Activated gamma-delta T cell (primary cell): ENCODE data around the gene ACIN1.

ENCODE experiments used
- DNase-seq: peaks from one replicate; lab custom pipeline; 2025; lab: John Stamatoyannopoulos, UW

The ACIN1 gene

DNA sequence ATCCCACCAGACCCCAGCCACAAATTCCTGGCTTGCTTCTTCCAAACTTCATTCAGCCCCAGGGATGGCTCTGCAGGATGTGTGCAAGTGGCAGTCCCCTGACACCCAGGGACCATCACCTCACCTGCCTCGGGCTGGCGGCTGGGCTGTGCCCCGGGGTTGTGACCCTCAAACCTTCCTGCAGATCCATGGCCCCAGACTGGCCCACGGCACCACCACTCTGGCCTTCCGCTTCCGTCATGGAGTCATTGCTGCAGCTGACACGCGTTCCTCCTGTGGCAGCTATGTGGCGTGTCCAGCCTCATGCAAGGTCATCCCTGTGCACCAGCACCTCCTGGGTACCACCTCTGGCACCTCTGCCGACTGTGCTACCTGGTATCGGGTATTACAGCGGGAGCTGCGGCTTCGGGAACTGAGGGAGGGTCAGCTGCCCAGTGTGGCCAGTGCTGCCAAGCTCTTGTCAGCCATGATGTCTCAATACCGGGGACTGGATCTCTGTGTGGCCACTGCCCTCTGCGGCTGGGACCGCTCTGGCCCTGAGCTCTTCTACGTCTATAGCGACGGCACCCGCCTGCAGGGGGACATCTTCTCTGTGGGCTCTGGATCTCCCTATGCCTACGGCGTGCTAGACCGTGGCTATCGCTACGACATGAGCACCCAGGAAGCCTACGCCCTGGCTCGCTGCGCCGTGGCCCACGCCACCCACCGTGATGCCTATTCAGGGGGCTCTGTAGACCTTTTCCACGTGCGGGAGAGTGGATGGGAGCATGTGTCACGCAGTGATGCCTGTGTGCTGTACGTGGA is 52.6 kb downstream of the ACIN1 start, which contains the start of gene PSMB11:
Gene PSMB11 (plus strand): TSS at position 51 of the 804 bp plus-strand sequence. CDS start 14 bp downstream, at position 65.
- DNase-seq = no peak

DNA sequence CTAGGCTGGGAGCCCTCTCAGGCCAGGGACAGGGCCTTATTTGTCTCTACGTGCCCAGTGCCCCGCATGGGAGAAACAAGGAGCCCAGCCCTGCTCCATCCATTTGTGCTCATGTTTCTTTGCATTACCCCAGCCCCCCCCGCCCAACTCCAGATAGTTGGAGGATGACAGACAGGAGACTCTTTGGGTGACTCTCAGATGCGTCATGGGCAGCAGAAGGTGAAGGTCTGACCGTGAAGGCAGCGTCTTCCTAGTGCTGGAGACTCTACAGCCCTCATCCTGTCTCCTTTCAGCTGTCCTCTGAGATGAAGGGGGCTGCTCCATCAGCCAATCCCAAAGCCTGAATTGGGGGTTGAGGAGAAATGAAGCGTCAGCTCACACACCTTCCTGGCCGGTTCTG is 53.2 kb downstream of the ACIN1 start:
- no peak for DNase-seq

DNA sequence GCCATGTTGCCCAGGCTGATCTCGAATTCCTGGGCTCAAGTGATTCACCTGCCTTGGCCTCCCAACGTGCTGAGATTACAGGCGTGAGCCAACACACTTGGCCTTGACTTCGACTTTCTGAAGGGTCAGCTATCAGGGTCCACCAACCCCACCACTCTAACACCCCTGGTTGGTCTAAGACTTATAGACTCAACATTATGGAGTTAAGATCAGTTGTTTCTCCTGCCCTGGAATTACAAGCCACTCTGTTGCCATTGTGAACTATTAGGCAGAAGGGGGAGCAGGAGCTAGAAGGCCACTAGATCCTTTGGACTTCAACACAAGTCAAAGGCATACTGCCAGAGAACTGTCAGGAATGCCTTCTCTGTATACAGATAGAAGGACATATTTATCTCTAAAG is 54.8 kb downstream of the ACIN1 start:
- no peak for DNase-seq

DNA sequence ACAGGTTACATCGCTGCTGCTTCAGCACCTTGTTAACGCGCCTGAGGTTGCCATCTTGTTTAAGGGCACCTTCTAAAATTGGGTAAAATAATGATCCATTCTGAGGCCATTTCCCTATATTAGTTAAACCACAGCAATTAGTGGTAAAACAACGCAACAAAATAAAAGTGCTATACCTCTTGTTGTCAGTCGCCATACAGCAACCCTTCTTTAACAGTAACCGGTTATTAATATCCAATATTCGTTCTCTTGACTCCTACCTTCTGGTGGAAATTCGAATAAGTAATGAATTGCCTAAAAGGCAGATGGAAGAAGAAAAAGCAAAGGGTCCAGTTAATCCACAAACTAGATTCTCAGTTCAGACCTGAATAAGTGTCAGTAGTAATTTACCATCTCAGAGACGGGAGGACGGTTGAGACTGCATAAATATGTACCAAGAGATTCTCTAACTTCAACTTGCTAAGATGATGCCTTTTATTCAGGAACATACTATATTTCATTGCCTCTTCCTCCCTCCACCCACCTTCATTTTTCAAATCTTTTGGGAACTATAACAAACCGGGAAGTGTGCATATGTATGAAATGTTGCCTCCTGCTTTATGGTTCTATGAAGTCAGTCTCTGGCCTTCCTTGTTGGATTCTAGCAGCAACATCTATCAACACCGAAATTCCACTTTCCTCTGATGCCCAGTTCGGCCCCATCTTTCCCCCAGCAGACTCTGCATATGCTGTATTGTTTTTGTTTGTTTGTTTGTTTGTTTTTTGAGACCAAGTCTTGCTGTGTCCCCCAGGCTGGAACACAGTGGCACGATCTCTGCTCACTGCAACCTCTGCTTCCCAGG is 59.4 kb downstream of the ACIN1 start:
- no peak for DNase-seq

DNA sequence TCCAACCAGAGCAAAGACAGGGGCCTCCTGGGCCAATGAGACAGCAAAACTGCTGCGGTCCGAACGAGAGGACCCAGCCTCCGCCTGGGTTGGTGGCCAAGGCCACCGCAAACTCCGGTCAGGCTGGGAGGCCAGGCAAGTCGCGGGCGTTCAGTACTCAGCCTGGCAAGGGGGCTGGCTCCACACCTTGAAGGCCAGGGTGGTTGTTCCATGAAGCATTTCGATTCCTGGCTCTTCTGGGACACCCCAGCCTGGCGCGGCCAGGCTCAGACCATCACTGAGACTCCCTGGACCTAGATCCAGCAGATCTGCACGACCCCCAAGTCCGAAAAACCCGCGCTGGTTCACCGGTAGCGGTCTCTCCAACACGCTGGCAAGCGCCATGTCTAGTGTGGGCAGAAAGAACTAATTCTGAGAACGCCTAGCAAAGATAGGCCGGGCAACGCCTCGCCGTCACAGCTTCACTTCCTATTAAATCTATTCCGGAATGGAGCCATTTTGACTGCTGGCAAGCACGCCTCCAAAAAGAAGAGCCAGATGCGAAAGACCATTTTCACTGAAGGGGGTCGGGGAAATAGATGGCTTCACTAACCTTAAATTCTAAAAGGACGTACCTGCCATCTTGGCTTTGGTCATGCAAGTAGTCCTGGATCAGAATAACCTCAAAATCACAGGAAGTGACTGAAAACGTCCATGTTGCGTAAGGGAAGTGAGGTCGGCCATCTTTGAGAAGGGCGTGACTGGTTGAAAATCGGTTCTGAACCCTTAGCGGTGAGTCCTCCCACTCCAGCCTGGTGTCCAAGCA is 60.2 kb downstream of the ACIN1 start, which contains the start of gene PSMB5:
Gene PSMB5 (minus strand): TSS at position 403 of the 805 bp plus-strand sequence. CDS start 19 bp downstream, at position 384.
- DNase-seq = no peak

DNA sequence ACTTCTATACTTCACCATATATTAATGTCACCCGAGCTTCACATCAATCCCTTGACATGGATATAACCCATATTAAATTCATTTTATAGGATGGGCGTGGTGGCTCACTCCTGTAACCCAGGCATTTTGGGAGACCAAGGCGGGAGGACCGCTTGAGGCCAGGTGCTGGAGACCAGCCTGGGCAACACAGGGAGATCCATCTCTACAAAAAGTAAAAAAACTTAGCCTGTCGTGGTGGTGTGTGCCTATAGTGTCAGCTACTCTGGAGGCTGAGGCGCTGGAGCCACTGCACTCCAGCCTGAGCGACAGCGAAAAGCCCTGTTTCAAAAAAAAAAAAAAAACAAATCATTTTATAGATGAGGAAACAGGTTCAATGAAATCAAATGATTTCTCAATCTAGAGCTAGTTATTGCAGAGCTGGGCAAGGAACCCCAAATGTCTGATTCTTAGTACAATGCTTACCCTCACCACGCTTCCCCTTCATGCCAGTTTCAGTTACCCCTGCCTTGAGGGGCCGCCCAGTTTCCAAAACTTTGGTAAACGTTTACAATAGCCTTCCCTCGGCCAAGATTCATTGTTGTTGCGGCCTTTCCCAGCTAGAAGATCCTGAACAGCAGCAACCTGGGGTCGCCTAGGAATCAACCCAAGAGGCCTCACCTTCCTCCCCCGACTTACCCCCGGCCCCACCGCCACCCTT is 61.0 kb downstream of the ACIN1 start:
- no peak for DNase-seq

DNA sequence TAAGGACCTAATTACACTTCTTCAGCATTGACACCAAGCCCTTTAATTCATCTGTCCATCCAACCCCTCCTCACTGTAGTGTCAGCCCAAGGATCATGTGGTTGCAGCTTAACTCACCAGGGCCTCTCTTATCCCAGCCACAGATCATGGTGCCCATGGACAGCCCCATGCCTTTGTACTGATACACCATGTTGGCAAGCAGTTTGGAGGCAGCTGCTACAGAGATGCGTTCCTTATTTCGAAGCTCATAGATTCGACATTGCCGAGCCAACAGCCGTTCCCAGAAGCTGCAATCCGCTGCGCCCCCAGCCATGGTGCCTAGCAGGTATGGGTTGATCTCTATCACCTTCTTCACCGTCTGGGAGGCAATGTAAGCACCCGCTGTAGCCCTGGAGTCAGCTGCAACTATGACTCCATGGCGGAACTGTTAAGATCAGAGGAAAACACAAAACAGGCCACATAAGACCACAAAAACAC is 61.6 kb downstream of the ACIN1 start:
- no peak for DNase-seq

DNA sequence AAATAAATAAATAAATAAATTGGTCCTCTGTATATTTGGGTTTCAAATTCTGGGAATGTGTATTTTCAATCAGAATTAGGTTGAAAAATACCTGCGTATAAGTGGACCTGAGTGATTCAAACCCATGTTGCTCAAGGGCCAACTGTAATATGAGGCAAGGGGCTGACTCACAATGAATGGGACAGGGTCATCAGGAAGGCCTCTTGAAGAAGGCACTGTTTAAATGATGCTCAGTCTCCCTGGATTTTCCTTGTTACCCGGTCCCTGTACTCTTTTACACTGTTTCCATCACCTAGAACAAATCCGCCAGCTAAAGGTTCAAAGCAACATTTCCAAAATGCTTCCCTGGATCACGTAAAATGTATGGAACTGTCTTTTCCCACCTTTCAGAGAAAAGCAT is 64.0 kb downstream of the ACIN1 start:
- no peak for DNase-seq

DNA sequence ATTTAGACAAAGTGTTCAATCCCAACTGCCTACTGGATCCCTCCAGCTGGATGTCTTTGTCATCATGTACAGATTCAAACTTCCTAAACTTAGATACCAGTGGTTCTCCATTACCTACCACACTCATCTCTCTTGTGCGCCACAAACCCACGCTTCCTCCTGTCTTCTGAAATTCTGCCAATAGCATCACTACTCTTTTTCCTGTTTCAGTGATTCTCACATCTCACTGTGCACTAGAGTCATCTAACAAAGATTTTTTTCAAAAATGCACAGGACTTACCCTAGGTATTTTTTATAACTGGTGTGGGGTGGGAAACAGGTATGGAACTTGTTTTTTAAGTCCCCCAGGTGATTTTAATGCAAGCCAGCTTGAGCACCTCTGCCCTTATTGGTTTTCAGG is 66.1 kb downstream of the ACIN1 start:
- no peak for DNase-seq

DNA sequence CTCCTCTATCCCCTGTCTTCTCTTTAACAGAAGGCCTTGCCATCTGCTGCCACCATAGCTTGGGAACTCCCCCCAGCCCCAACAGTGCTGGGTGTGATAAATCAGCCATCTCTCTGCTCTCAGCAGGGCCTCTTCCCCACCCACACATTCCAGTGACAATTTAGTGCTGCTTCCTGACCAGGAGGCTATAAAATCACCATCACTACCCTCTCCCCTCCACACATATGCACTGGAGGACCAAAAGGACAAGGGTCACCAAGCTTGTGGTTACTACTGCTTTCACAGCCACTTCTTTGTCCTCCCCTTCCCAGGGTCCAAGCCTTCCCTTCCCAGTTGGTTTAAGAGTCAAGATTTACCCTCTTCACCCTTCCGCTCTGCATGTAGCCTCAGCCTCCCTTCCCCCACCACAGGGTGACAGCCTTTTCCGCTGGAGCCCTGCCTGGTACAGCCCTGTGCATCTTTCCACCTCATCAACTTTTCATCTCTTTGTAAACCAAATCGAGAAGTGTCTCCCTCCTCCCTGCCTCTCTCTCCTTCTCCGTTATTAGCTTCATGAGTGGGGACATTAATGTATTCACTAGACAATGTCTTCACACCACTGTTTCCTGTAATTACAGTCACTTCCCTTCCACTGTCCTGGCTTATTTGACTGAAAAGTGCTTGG is 69.7 kb downstream of the ACIN1 start:
- DNase-seq = no peak

DNA sequence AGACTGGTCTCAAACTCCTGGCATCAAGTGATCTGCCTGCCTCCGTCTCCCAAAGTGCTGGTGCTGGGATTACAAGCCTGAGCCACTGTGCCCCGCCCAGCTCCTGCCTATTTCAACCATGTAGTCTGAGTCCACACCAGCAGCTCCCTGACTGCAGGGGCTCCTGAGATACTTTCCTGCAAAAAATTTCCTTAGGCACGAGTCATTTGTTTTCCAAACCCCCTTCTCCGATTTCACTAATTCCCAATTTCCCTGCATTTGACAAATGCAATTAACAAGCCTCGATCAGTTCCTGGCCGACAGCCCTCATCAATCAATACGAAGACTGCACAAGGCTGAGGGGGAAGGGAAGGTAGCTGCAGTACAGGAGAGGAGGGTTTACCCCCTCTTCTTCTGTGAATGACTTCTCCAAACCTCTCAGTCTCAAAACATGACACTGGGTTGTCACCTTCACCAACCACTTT is 70.3 kb downstream of the ACIN1 start:
- no peak for DNase-seq

DNA sequence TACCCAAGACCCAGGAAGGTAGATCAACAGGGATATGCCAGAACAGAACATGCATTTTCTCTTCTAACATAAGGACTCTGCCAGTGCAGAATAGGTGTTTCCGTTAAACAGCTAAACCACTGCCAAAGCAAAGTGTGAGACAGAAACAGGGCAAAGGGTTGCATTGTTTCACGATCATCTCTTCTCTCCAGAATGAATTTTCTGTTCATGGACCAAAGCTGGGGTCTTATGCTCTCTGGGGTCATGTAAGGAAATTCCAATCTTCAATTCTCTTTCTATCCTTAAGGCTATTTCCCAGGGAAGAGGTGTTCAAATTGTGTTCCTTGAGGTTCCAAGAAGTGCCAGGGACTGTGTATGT is 71.2 kb downstream of the ACIN1 start:
- no peak for DNase-seq

DNA sequence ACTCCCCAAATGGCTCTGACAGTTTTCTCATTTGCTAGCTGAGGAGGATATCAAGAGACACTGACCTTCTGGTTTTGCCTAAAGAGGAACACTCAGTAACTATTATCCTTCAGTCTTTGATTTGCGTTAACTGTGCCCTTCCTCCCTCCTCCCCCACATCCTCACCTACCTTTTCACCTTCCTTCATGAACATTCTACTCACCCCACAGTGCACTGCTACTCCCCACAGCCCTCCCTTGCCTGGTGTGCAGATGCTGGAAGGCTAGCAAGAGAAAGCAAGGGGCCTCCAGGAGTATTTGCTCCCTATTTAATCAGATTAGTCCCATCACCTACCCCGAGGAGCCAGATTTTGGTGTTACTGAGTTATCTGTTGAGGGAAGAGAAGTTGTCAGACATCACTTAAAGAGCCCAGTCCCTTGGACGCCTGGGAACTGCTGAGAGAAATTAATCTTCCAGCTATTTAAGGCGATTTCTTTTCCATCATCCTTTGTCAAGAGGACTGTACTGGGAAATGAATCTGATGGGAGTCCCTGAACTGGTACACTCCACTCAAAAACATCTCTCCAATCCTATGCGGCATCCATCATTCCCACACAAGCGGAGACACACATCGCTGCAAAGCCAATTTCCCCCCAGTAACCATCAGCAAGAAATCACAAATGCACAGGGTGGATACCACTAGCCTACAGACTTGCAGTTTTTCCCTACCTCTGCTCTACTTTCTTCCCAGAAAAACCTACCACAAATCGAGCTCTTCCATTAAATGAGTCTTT is 71.7 kb downstream of the ACIN1 start:
- DNase-seq = no peak

DNA sequence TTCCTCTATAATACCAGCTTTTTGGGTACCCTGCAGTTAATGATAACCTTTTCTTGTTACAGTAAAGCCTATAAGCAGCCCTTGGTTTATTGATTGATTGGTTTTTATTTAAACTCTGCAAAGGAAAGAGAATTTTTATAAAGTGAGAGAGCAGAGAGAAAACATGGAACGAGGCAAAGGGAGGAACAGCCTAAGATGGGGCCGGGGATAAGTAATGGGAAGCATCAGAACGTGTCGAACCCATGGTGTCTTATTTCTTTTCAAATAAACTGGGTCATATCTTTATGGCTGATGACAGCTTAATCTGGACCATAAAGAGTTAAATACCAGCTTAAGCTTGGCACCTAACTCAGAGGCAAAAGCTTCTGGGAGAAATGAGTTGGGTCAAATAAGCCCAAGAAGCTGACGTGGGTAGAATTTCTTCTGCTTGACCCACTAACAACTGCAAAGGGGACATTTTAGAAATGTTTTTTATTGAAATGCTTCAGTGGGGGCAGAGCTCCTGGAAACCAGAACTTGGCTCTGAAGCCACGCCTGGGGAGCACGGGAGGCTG is 73.0 kb downstream of the ACIN1 start:
- no peak for DNase-seq

DNA sequence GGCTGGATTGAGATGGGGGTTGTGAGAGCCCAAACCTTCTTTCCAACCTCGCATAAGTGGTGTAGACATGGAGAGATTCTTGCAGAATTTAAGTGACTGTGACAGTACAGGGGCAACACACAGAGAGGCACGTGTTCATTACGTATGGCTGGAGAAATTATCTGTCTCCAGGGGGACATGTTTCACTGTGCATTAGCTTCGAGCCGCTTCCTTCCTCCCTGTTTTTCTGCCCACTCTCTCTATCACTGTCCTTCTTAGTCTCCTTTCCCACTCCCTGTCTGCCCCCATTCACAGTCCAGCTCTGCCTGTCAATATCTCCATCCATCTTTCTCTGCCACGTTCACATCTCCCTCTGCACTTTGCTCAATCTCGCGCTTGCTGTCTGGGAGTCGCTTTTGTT is 73.5 kb downstream of the ACIN1 start:
- no peak for DNase-seq

DNA sequence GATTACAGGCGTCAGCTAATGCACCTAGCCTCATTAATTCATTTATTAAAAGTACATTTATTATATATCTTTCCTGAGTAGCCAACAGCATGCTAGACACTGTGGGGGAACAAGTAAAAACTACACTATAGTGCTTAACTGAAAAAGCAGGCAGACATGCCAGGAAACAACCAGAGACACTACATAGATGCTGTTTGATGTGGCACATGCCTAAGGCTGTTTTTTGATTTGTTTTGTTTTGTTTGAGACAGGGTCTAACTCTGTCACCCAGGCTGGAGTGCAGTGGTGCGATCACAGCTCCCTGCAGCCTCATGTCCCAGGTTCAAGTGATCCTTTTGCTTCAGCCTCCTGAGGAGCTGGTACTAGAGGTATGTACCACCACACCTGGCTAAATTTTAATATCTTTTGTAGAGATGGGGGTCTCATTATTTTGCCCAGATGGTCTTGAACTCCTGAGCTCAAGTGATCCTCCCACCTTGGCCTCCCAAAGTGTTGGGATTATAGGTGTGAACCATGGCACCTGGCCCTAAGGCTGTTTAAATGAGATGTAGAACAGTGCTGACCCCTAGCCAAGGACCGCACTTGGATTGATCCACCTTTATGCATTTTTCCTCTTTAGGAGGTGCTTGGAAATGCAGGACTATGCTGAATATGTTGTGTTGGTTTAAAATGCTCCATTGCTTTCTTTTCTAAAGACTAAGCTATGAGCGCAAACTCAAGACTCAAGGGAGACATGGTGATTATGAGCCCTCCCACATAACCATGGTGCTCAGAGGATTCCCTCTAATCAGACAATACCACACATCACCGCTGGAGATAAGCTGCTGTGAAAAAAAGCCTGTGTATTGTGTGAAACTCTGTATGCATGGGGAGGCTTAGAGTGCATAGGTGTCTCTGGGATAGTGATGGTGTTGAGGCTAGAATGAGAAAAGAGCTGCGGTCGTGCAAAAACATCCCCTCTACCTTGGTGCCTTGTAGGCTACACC is 74.5 kb downstream of the ACIN1 start:
- DNase-seq = no peak

DNA sequence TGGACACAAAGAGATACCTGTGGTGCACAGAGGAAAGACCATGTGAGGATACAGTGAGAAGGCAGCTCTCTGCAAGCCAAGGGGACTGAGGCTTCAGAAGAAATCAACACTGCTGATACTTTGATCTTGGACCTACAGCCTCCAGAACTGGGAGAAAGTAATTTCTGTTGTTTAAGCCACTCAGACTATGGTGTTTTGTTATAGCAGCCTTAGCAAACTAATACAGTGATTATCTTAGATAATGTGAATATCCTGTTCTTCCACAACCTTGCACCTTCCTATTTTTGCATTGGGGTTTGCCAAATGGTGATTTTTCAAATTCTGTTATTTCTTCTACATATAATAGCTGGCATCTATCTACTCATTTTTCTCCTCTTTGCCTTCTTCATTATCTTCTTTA is 76.8 kb downstream of the ACIN1 start:
- no peak for DNase-seq

DNA sequence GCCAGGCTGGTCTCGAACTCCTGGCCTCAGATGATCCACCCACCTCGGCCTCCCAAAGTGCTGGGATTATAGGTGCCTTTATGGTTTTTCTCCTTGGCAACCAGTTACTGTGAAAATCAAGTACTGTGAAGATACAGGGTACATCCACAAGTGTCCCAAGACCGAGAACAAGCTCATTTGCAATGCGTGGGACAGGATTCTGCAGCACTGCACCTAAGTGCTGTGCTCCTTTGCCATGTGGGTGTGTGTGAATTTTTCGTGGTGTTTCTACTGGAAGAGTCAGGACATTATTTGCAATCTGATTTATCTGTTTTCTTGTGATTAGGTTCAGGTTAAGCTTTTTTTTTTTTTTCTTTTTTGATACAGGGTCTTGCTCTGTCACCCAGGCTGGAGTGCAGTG is 77.8 kb downstream of the ACIN1 start:
- no peak for DNase-seq
